ENCODE data around the gene CHCHD3. TPM values are rescaled to one million over a fixed set of nuclear protein-coding genes. Genes with fewer than 3 reads are reported as not detected.

CHCHD3 gene
- total RNA-seq, 1 donor from 2014 or later: 61.5 TPM

GRCh38 chr7:133015888-133016287, 66.0 kb downstream of the CHCHD3 start:
- no peak overlapping the region for H3K4me3 Mint-ChIP-seq (ENCODE audit: unreplicated experiment)
- H3K27me3 Mint-ChIP-seq (ENCODE audit: unreplicated experiment): no peaks in the 10 kb centered on the region
- peak overlapping the region; percentile 4 for H3K27ac Mint-ChIP-seq (ENCODE audit: unreplicated experiment)
- H3K36me3 Mint-ChIP-seq (ENCODE audit: unreplicated experiment): no peaks in the 10 kb centered on the region
- TF ChIP-seq CTCF (IDR thresholded peaks at IDR 0.05; ENCODE audit: partially characterized antibody, unreplicated experiment): no peak
- no peak for DNase-seq
- peaks cover 2% of the 10 kb centered on the region for H3K9me3 Mint-ChIP-seq (ENCODE audit: unreplicated experiment)
- H3K4me1 Mint-ChIP-seq (ENCODE audit: low read depth, unreplicated experiment): peaks cover 10% of the 10 kb centered on the region

GRCh38 chr7:133011746-133012145, 70.1 kb downstream of the CHCHD3 start:
- Mint-ChIP-seq H3K9me3 (ENCODE audit: unreplicated experiment) (peaks cover 2% of the 10 kb centered on the region), H3K27ac (ENCODE audit: unreplicated experiment) (no peak overlapping the region), H3K4me3 (ENCODE audit: unreplicated experiment) (no peak overlapping the region), H3K27me3 (ENCODE audit: unreplicated experiment) (no peaks in the 10 kb centered on the region), H3K36me3 (ENCODE audit: unreplicated experiment) (no peaks in the 10 kb centered on the region), H3K4me1 (ENCODE audit: low read depth, unreplicated experiment) (peaks cover 11% of the 10 kb centered on the region)
- DNase-seq: no peak
- TF ChIP-seq CTCF (IDR thresholded peaks at IDR 0.05; ENCODE audit: partially characterized antibody, unreplicated experiment): no peak

- no peak overlapping the region for H3K4me3 Mint-ChIP-seq (ENCODE audit: unreplicated experiment)
- no peaks in the 10 kb centered on the region for H3K9me3 Mint-ChIP-seq (ENCODE audit: unreplicated experiment)
- H3K36me3 Mint-ChIP-seq (ENCODE audit: unreplicated experiment): no peaks in the 10 kb centered on the region
- DNase-seq: no peak
- peaks cover 3% of the 10 kb centered on the region for H3K4me1 Mint-ChIP-seq (ENCODE audit: low read depth, unreplicated experiment)
- no peak overlapping the region for H3K27ac Mint-ChIP-seq (ENCODE audit: unreplicated experiment)
- no peaks in the 10 kb centered on the region for H3K27me3 Mint-ChIP-seq (ENCODE audit: unreplicated experiment)
- TF ChIP-seq CTCF (IDR thresholded peaks at IDR 0.05; ENCODE audit: partially characterized antibody, unreplicated experiment): no peak
Measured at GRCh38 chr7:133009426-133010252, 72.3 kb downstream of the CHCHD3 start.

GRCh38 chr7:133007961-133008360, 73.9 kb downstream of the CHCHD3 start:
- Mint-ChIP-seq H3K4me1 (ENCODE audit: low read depth, unreplicated experiment) (peaks cover 2% of the 10 kb centered on the region), H3K9me3 (ENCODE audit: unreplicated experiment) (no peaks in the 10 kb centered on the region), H3K27ac (ENCODE audit: unreplicated experiment) (no peak overlapping the region), H3K27me3 (ENCODE audit: unreplicated experiment) (no peaks in the 10 kb centered on the region), H3K4me3 (ENCODE audit: unreplicated experiment) (no peak overlapping the region), H3K36me3 (ENCODE audit: unreplicated experiment) (no peaks in the 10 kb centered on the region)
- no peak for DNase-seq
- no peak for TF ChIP-seq CTCF (IDR thresholded peaks at IDR 0.05; ENCODE audit: partially characterized antibody, unreplicated experiment)
